GM12878 (cell line): ENCODE results near the gene C1orf35. TPM values are rescaled to one million over a fixed set of nuclear protein-coding genes. Genes with fewer than 3 reads are reported as not detected.

Experiments used
- CREB1 ChIP-seq: IDR thresholded peaks from 2 replicates; pipeline ENCODE4 v1.6.1; 2012; ENCODE audit warnings: low read depth, mild to moderate bottlenecking, inconsistent platforms
- CREM ChIP-seq: IDR thresholded peaks from 2 replicates; pipeline ENCODE4 v1.6.1; 2014; ENCODE audit warnings: antibody characterized with exemption, low read depth
- DPF2 ChIP-seq: fragments of 450-650 bp; IDR thresholded peaks from 2 replicates; pipeline ENCODE4 v1.6.1; 2017; ENCODE audit warnings: mild to moderate bottlenecking
- EED ChIP-seq: sonication (generic); IDR thresholded peaks from 2 replicates; pipeline ENCODE4 v1.6.1; 2016; ENCODE audit warnings: antibody characterized with exemption, low read depth
- EGR1 ChIP-seq, 2 experiments: IDR thresholded peaks; 1 replicate in 1 of 2; 2 replicates in 1 of 2; pipeline ENCODE4 v1.6.1; 2011 to 2012; ENCODE audit warnings: low read depth in 2 of 2, low read length in 2 of 2, borderline replicate concordance in 1 of 2, mild to moderate bottlenecking in 1 of 2, moderate library complexity in 1 of 2
- ESRRA ChIP-seq: IDR thresholded peaks from 2 replicates; pipeline ENCODE4 v1.6.1; 2012; ENCODE audit warnings: mild to moderate bottlenecking, low read length, improper control_type of control experiment
- IKZF1 ChIP-seq: fragments of 450-650 bp; conservative IDR thresholded peaks from 2 replicates; pipeline ENCODE4 v1.6.1; 2017; ENCODE audit warnings: antibody characterized with exemption, mild to moderate bottlenecking
- IRF4 ChIP-seq: IDR thresholded peaks from 2 replicates; pipeline ENCODE4 v1.6.1; 2011; ENCODE audit warnings: low read depth, low read length
- KLF5 ChIP-seq: fragments of 450-650 bp; IDR thresholded peaks from 2 replicates; pipeline ENCODE4 v1.6.1; 2014; ENCODE audit warnings: mild to moderate bottlenecking; ENCODE audit not compliant: partially characterized antibody
- PAX8 ChIP-seq: fragments of 450-650 bp; IDR thresholded peaks from 2 replicates; pipeline ENCODE4 v1.6.1; 2017; ENCODE audit warnings: mild to moderate bottlenecking, moderate library complexity
- POLR2AphosphoS2 ChIP-seq: IDR thresholded peaks from 2 replicates; pipeline ENCODE4 v1.6.1; 2011; ENCODE audit warnings: low read depth, mild to moderate bottlenecking, low read length, improper control_type of control experiment, moderate library complexity
- SMAD1 ChIP-seq: fragments of 450-650 bp; IDR thresholded peaks from 2 replicates; pipeline ENCODE4 v1.6.1; 2018; ENCODE audit warnings: mild to moderate bottlenecking, low read depth; ENCODE audit not compliant: partially characterized antibody
- SREBF1 ChIP-seq: IDR thresholded peaks from 2 replicates; pipeline ENCODE4 v1.6.1; 2012; ENCODE audit warnings: mild to moderate bottlenecking, low read length
- TARDBP ChIP-seq: IDR thresholded peaks from 2 replicates; pipeline ENCODE4 v1.6.1; 2016; ENCODE audit warnings: borderline replicate concordance
- TBL1XR1 ChIP-seq: IDR thresholded peaks from 2 replicates; pipeline ENCODE4 v1.6.1; 2012; ENCODE audit warnings: low read depth, low read length, improper control_type of control experiment
- ZNF274 ChIP-seq: IDR thresholded peaks from one replicate; pipeline ENCODE4 v1.8.0; 2011; ENCODE audit not compliant: insufficient read length, insufficient read depth
- polyA plus RNA-seq, 11 experiments: library from polyadenylated mRNA; depleted of rRNA in 4 of 11; unstranded in 6 of 11; stranded (reverse) in 5 of 11; fragments of >200 nt; fragmentation: Nextera tagmentation in 4 of 11; fragmentation: Illumina TruSeq in 1 of 11; extraction: Ambion mirVana in 4 of 11; extraction: Trizol in 1 of 11; gene quantifications; 1 replicate in 1 of 11; 2 replicates in 10 of 11; pipeline versions ENCODE4 v1.2.1 to v1.2.3, GENCODE V29; 2011 to 2016; ENCODE audit warnings: inconsistent platforms in 2 of 11, missing spikeins in 2 of 11, low read depth in 1 of 11
- total RNA-seq, 4 experiments: library from RNA; depleted of rRNA in 3 of 4; stranded (reverse); fragments of >200 nt in 3 of 4; fragmentation: Illumina TruSeq in 1 of 4; extraction: Trizol in 1 of 4; gene quantifications; 2 replicates each; pipeline versions ENCODE4 v1.2.1 to v1.2.3, GENCODE V29; 2013 to 2021
- TF ChIP-seq, protein P1 (sequence below): fragments of 450-650 bp; IDR thresholded peaks from 2 replicates; pipeline ENCODE4 v1.6.1; 2016; ENCODE audit warnings: mild to moderate bottlenecking, moderate library complexity, borderline replicate concordance
- TF ChIP-seq, protein P2 (sequence below): IDR thresholded peaks from 2 replicates; pipeline ENCODE4 v1.6.1; 2012; ENCODE audit warnings: low read length, inconsistent platforms
- TF ChIP-seq, protein P3 (sequence below): fragments of 450-650 bp; IDR thresholded peaks from 2 replicates; pipeline ENCODE4 v1.6.1; 2017; ENCODE audit warnings: mild to moderate bottlenecking, moderate library complexity
- TF ChIP-seq, protein P4 (sequence below): IDR thresholded peaks from 2 replicates; pipeline ENCODE4 v1.6.1; 2011; ENCODE audit warnings: low read depth, low read length, improper control_type of control experiment, borderline replicate concordance

The C1orf35 gene
- total and polyA plus RNA-seq, 10 of the 15 experiments (the other 5 are each of a cell fraction or from before 2014, with no cell fraction given): 2.5 to 27.0 (median 10.6) TPM

DNA sequence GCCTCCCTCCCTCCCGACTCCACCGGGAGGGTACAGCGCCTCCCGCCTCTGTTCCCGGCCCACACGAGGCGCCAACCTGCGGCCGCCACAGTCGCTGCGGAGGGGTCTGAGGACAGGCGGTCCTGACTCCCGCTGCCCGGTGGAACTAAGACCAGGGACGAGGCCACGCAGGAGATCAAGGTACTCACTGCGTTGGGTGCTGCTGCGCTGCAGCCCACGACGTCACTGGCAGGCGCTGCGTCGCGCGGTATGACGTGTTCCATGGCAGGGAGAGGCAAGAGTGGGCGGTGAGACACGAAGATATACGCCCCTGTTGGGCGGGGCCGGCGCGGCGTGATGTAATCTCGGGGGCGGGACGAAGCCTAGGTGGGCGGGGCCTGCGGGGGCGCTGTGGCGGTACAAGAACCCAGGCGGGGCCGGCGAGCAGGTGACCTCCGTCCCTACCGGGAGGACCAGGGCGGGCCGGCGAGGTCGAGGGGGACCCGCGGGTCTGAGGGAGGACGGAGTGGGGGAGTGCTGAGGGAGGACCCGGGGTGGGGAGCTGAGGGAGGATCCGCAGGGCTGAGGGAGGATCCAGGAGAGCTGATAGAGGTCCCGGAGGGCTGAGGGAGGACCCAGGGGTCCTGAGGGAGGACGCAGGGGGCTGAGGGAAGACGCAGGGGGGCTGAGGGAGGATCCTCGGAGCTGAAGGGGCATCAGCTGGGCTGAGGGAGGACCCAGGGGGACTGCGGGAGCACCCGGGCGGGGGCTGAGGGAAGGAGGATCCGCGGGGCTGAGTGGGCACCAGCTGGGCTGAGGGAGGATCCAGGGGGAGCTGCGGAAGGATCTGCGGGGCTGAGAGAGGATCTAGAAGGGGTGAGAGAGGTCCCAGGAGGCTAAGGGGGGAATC is 6.2 kb upstream of the C1orf35 start, which contains the start of gene MRPL55 (continued):
- TF ChIP-seq, protein P1, sequence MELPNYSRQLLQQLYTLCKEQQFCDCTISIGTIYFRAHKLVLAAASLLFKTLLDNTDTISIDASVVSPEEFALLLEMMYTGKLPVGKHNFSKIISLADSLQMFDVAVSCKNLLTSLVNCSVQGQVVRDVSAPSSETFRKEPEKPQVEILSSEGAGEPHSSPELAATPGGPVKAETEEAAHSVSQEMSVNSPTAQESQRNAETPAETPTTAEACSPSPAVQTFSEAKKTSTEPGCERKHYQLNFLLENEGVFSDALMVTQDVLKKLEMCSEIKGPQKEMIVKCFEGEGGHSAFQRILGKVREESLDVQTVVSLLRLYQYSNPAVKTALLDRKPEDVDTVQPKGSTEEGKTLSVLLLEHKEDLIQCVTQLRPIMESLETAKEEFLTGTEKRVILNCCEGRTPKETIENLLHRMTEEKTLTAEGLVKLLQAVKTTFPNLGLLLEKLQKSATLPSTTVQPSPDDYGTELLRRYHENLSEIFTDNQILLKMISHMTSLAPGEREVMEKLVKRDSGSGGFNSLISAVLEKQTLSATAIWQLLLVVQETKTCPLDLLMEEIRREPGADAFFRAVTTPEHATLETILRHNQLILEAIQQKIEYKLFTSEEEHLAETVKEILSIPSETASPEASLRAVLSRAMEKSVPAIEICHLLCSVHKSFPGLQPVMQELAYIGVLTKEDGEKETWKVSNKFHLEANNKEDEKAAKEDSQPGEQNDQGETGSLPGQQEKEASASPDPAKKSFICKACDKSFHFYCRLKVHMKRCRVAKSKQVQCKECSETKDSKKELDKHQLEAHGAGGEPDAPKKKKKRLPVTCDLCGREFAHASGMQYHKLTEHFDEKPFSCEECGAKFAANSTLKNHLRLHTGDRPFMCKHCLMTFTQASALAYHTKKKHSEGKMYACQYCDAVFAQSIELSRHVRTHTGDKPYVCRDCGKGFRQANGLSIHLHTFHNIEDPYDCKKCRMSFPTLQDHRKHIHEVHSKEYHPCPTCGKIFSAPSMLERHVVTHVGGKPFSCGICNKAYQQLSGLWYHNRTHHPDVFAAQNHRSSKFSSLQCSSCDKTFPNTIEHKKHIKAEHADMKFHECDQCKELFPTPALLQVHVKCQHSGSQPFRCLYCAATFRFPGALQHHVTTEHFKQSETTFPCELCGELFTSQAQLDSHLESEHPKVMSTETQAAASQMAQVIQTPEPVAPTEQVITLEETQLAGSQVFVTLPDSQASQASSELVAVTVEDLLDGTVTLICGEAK: peak; percentile 27; the same call in 1 of the 2 replicates
- TF ChIP-seq TARDBP (no peak), PAX8 (no peak), IRF4 (peak; percentile 59; the same call in 1 of the 2 replicates), EED (peak; percentile 39; the same call in 1 of the 2 replicates), EGR1 (IDR thresholded peaks at IDR 0.05; ENCODE audit: borderline replicate concordance in 1 of 2, low read depth in 2 of 2, low read length in 2 of 2) (peak; percentile 23 to 97), IKZF1 (no peak; the same call in none of the 2 replicates), KLF5 (peak; percentile 57), TBL1XR1 (no peak), DPF2 (no peak), CREB1 (peak; percentile 100), POLR2AphosphoS2 (peak; percentile 82), ESRRA (no peak), CREM (peak; percentile 100), SMAD1 (no peak), SREBF1 (no peak), ZNF274 (no peak)
- TF ChIP-seq, protein P2, sequence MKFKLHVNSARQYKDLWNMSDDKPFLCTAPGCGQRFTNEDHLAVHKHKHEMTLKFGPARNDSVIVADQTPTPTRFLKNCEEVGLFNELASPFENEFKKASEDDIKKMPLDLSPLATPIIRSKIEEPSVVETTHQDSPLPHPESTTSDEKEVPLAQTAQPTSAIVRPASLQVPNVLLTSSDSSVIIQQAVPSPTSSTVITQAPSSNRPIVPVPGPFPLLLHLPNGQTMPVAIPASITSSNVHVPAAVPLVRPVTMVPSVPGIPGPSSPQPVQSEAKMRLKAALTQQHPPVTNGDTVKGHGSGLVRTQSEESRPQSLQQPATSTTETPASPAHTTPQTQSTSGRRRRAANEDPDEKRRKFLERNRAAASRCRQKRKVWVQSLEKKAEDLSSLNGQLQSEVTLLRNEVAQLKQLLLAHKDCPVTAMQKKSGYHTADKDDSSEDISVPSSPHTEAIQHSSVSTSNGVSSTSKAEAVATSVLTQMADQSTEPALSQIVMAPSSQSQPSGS: no peak
- TF ChIP-seq, protein P3, sequence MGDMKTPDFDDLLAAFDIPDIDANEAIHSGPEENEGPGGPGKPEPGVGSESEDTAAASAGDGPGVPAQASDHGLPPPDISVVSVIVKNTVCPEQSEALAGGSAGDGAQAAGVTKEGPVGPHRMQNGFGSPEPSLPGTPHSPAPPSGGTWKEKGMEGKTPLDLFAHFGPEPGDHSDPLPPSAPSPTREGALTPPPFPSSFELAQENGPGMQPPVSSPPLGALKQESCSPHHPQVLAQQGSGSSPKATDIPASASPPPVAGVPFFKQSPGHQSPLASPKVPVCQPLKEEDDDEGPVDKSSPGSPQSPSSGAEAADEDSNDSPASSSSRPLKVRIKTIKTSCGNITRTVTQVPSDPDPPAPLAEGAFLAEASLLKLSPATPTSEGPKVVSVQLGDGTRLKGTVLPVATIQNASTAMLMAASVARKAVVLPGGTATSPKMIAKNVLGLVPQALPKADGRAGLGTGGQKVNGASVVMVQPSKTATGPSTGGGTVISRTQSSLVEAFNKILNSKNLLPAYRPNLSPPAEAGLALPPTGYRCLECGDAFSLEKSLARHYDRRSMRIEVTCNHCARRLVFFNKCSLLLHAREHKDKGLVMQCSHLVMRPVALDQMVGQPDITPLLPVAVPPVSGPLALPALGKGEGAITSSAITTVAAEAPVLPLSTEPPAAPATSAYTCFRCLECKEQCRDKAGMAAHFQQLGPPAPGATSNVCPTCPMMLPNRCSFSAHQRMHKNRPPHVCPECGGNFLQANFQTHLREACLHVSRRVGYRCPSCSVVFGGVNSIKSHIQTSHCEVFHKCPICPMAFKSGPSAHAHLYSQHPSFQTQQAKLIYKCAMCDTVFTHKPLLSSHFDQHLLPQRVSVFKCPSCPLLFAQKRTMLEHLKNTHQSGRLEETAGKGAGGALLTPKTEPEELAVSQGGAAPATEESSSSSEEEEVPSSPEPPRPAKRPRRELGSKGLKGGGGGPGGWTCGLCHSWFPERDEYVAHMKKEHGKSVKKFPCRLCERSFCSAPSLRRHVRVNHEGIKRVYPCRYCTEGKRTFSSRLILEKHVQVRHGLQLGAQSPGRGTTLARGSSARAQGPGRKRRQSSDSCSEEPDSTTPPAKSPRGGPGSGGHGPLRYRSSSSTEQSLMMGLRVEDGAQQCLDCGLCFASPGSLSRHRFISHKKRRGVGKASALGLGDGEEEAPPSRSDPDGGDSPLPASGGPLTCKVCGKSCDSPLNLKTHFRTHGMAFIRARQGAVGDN: peak; percentile 48; the same call in 1 of the 2 replicates
- TF ChIP-seq, protein P4, sequence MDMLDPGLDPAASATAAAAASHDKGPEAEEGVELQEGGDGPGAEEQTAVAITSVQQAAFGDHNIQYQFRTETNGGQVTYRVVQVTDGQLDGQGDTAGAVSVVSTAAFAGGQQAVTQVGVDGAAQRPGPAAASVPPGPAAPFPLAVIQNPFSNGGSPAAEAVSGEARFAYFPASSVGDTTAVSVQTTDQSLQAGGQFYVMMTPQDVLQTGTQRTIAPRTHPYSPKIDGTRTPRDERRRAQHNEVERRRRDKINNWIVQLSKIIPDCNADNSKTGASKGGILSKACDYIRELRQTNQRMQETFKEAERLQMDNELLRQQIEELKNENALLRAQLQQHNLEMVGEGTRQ: no peak
